Type B pancreatic cell (in vitro differentiated cells): ENCODE measurements around the gene NPW. TPM values are rescaled to one million over a fixed set of nuclear protein-coding genes. Genes with fewer than 3 reads are reported as not detected.

ENCODE experiments used
- DNase-seq: peaks from one replicate; pipeline ENCODE4 v3.0.0; 2021; ENCODE audit warnings: mixed read lengths; ENCODE audit not compliant: unreplicated experiment; ENCODE audit errors: extremely low spot score
- H3K27ac Mint-ChIP-seq: 2 replicates; pipeline ENCODE4 v1.8.0; 2021; ENCODE audit warnings: mild to moderate bottlenecking, mixed read lengths
- H3K27me3 Mint-ChIP-seq: 2 replicates; pipeline ENCODE4 v1.8.0; 2021; ENCODE audit warnings: mixed read lengths
- H3K36me3 Mint-ChIP-seq: 2 replicates; pipeline ENCODE4 v1.8.0; 2021; ENCODE audit warnings: mixed read lengths
- H3K4me1 Mint-ChIP-seq: one replicate; pipeline ENCODE4 v1.8.0; 2021; ENCODE audit warnings: mixed read lengths; ENCODE audit not compliant: unreplicated experiment
- H3K4me3 Mint-ChIP-seq: 2 replicates; pipeline ENCODE4 v1.8.0; 2021; ENCODE audit warnings: mild to moderate bottlenecking, mixed read lengths
- H3K9me3 Mint-ChIP-seq: 2 replicates; pipeline ENCODE4 v1.8.0; 2021; ENCODE audit warnings: mixed read lengths
- CTCF ChIP-seq: fragments of 200-600 bp; sonication (generic); conservative IDR thresholded peaks from 2 replicates; pipeline ENCODE4 v1.5.0; 2021; ENCODE audit warnings: antibody characterized with exemption, mild to moderate bottlenecking
- total RNA-seq: library from RNA; stranded (reverse); gene quantifications from 2 replicates; pipeline ENCODE4 v1.2.1, GENCODE V29; 2021; ENCODE audit warnings: low replicate concordance

The NPW gene
- total RNA-seq, 1 donor from 2014 or later: 4.7 TPM

DNA sequence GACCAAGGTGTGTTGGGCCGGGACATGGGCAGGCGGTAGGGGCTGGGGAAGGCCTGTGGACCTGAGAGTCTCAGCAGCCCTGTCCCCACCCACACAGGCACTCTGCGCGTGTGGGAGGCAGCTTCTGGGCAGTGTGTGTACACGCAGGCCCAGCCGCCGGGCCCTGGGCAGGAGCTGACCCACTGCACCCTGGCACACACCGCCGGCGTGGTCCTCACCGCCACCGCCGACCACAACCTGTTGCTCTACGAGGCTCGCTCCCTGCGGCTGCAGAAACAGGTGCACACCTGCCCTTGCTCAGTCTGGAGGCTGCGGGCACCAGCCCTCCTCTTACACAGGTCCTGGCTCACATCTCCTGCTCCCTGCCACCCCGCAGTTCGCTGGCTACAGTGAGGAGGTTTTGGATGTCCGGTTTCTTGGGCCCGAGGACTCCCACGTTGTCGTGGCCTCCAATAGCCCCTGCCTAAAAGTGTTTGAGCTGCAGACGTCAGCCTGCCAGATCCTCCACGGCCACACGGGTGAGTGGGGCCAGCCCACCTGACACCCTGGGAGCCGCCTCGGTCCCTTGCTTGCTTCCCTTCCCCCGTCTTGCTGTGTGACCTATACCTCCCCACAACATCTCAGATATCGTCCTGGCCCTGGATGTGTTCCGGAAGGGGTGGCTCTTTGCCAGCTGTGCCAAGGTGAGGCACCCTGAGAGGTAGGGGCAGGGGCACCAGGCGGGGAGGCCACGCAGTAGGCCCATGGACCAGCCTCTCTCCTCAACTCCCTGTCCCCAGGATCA lies 44.0 kb upstream of the NPW start:
- no peak for TF ChIP-seq CTCF
- DNase-seq: no peak
- H3K27me3 Mint-ChIP-seq: peaks cover 14% of the 10 kb centered on the region
- no peak overlapping the region for H3K4me3 Mint-ChIP-seq
- peaks cover 16% of the 10 kb centered on the region for H3K4me1 Mint-ChIP-seq
- H3K36me3 Mint-ChIP-seq: no peaks in the 10 kb centered on the region
- no peaks in the 10 kb centered on the region for H3K9me3 Mint-ChIP-seq
- no peak overlapping the region for H3K27ac Mint-ChIP-seq

- Mint-ChIP-seq H3K27ac (no peak overlapping the region), H3K9me3 (no peaks in the 10 kb centered on the region), H3K4me3 (no peak overlapping the region), H3K36me3 (no peaks in the 10 kb centered on the region), H3K27me3 (peaks cover 19% of the 10 kb centered on the region), H3K4me1 (peaks cover 13% of the 10 kb centered on the region)
- DNase-seq: no peak
- no peak for TF ChIP-seq CTCF
These were observed 43.4 kb upstream of the NPW start for GRCh38 chr16:1976216-1976520.

DNA sequence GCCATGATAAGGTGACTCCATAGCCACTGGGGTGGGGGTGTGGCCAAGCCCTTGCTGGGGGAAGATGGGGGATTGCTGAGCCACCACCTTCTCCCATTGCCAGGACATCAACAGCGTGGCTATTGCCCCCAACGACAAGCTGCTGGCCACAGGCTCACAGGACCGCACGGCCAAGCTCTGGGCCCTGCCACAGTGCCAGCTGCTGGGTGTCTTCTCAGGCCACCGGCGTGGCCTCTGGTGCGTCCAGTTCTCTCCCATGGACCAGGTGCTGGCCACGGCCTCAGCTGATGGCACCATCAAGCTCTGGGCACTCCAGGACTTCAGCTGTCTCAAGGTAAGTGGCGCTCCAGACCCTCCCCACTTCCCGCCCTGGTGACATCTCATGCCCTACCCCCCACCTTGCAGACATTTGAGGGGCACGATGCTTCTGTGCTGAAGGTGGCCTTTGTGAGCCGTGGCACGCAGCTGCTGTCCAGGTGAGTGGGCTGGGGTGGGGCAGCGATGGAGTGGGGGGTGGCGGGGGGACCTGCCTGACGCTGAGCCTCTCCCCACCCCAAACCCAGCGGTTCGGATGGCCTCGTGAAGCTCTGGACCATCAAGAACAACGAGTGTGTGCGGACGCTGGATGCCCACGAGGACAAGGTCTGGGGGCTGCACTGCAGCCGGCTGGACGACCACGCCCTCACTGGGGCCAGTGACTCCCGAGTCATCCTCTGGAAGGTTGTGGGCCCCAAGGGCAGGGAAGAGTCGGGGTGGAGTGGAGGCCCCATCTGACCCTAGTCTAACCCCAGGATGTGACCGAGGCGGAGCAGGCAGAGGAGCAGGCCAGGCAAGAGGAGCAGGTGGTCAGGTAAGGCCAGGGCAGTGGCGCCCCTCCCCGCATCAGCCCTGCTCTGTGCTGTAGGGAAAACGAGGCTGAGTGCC lies 42.4 kb upstream of the NPW start:
- no peak for TF ChIP-seq CTCF
- Mint-ChIP-seq H3K4me1 (peaks cover 5% of the 10 kb centered on the region), H3K36me3 (no peaks in the 10 kb centered on the region)

DNA sequence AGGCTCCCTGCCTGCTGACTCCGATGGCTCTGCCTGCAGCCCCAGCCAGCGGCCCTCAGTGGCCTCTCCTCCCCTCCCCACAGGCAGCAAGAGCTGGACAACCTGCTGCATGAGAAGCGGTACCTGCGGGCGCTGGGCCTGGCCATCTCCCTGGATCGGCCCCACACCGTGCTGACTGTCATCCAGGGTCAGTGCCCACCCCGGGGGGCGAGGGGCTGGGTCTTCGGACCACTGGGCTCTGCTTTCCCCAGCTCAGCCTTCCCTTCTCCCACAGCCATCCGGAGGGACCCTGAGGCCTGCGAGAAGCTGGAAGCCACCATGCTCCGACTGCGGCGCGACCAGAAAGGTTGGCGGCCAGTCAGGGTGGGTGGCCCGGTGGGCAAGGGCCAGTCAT lies 41.7 kb upstream of the NPW start:
- Mint-ChIP-seq H3K4me1 (peaks cover 2% of the 10 kb centered on the region), H3K9me3 (no peaks in the 10 kb centered on the region), H3K27me3 (peaks cover 36% of the 10 kb centered on the region), H3K36me3 (no peaks in the 10 kb centered on the region), H3K4me3 (no peak overlapping the region), H3K27ac (no peak overlapping the region)
- DNase-seq: no peak
- no peak for TF ChIP-seq CTCF

More for the DNA sequence above, 42.4 kb upstream of the NPW start:
- H3K4me3 Mint-ChIP-seq: no peak overlapping the region
- H3K27me3 Mint-ChIP-seq: peaks cover 30% of the 10 kb centered on the region
- DNase-seq: no peak
- no peak overlapping the region for H3K27ac Mint-ChIP-seq
- H3K9me3 Mint-ChIP-seq: no peaks in the 10 kb centered on the region

GRCh38 chr16:1978476-1979120 lies 41.0 kb upstream of the NPW start:
- Mint-ChIP-seq H3K4me3 (no peak overlapping the region), H3K9me3 (no peaks in the 10 kb centered on the region), H3K27me3 (peaks cover 41% of the 10 kb centered on the region), H3K36me3 (no peaks in the 10 kb centered on the region), H3K27ac (no peak overlapping the region), H3K4me1 (peaks cover 5% of the 10 kb centered on the region)
- no peak for TF ChIP-seq CTCF
- DNase-seq: no peak
